IMR-90 (cell line): ENCODE data around the gene PRKAG2.

Experiments used
- FOS ChIP-seq: fragments of 150-350 bp; IDR thresholded peaks from 2 replicates; pipeline ENCODE4 v1.6.1; 2016; ENCODE audit warnings: low read depth, low read length
- MAFK ChIP-seq: IDR thresholded peaks from 2 replicates; pipeline ENCODE4 v1.6.1; 2012; ENCODE audit warnings: low read depth, low read length, improper control_type of control experiment
- POLR2A ChIP-seq: IDR thresholded peaks from 2 replicates; pipeline ENCODE4 v1.6.1; 2012; ENCODE audit warnings: mild to moderate bottlenecking, low read depth, low read length
- RAD21 ChIP-seq: IDR thresholded peaks from 2 replicates; pipeline ENCODE4 v1.6.1; 2012; ENCODE audit warnings: low read length, improper control_type of control experiment
- RFX5 ChIP-seq: IDR thresholded peaks from 2 replicates; pipeline ENCODE4 v1.8.0; 2012; ENCODE audit warnings: low read depth, mild to moderate bottlenecking, low read length, moderate library complexity
- TF ChIP-seq, protein P1 (sequence below): conservative IDR thresholded peaks from 2 replicates; pipeline ENCODE4 v1.5.1; 2012; ENCODE audit warnings: mild to moderate bottlenecking, low read depth, low read length, improper control_type of control experiment

DNA sequence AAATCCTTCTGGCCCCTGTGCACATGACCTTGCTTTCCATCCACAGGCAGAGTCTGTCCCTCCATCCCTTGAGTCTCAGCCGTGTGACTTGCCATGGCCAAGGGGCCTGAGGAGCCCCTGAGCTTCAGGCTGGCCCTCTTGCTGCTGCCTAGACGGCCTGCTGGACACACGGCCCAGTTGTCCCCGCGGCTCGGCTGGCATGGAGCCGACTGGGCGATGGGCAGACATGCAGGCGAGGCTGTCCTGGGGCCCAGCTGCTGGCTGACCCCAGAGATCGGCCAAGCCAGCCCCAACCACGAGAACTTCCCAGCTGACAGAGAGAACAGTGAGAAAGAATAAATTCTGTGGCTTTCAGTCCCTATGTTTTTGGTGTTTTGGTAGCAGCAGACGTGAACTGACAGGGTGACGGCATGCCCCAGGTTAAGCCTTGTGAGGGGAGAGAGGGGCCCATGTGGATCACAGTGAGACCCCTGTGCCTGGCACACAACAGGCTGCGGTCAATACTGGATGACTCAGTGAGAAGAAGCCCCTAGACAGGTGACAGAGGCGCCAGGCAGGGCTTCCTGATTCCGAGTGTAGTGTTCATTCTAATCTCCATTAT is 11.7 kb downstream of the PRKAG2 start:
- no peak for TF ChIP-seq POLR2A
- TF ChIP-seq, protein P1, sequence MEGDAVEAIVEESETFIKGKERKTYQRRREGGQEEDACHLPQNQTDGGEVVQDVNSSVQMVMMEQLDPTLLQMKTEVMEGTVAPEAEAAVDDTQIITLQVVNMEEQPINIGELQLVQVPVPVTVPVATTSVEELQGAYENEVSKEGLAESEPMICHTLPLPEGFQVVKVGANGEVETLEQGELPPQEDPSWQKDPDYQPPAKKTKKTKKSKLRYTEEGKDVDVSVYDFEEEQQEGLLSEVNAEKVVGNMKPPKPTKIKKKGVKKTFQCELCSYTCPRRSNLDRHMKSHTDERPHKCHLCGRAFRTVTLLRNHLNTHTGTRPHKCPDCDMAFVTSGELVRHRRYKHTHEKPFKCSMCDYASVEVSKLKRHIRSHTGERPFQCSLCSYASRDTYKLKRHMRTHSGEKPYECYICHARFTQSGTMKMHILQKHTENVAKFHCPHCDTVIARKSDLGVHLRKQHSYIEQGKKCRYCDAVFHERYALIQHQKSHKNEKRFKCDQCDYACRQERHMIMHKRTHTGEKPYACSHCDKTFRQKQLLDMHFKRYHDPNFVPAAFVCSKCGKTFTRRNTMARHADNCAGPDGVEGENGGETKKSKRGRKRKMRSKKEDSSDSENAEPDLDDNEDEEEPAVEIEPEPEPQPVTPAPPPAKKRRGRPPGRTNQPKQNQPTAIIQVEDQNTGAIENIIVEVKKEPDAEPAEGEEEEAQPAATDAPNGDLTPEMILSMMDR, result no peak
- TF ChIP-seq MAFK, result no peak
- no peak for TF ChIP-seq RAD21
- TF ChIP-seq RFX5, result no peak
- TF ChIP-seq FOS, result no peak
